IMR-90 (cell line): ENCODE measurements around the gene GPC6.

Experiments used
- CTCF ChIP-seq: conservative IDR thresholded peaks from 2 replicates; pipeline ENCODE4 v1.5.1; 2012; ENCODE audit warnings: mild to moderate bottlenecking, low read depth, low read length, improper control_type of control experiment
- RAD21 ChIP-seq: IDR thresholded peaks from 2 replicates; pipeline ENCODE4 v1.6.1; 2012; ENCODE audit warnings: low read length, improper control_type of control experiment
- USF2 ChIP-seq: fragments of 150-350 bp; IDR thresholded peaks from 2 replicates; pipeline ENCODE4 v1.6.1; 2017; ENCODE audit warnings: mild to moderate bottlenecking, antibody characterized with exemption, low read length, low read depth

- TF ChIP-seq USF2: no peak
- TF ChIP-seq CTCF: no peak
- TF ChIP-seq RAD21: no peak
Measured at GRCh38 chr13:93745884-93746283, 519.3 kb downstream of the GPC6 start.
